BJ (cell line): ENCODE results near the gene SH3BGRL3. TPM values are rescaled to one million over a fixed set of nuclear protein-coding genes. Genes with fewer than 3 reads are reported as not detected.

Source experiments
- CTCF ChIA-PET: fragments of 350-600 bp; formaldehyde crosslinking; extraction: SDS; loops from one replicate; lab custom pipeline; 2021; ENCODE audit warnings: antibody characterized with exemption, inconsistent platforms; lab: Yijun Ruan, JAX
- POLR2A ChIA-PET: fragments of 300-600 bp; sonication (Branson Sonifier 250); formaldehyde crosslinking; extraction: SDS; loops from one replicate; lab custom pipeline; 2021; ENCODE audit warnings: antibody characterized with exemption; lab: Charles Lee
- DNase-seq: peaks from one replicate; pipeline ENCODE4 v3.0.0-alpha.2; 2011; ENCODE audit warnings: low read depth
- H3K27me3 ChIP-seq: 2 replicates; pipeline ENCODE4 v1.6.0; 2011; ENCODE audit warnings: low read length; ENCODE audit not compliant: control insufficient read depth, insufficient read depth
- H3K36me3 ChIP-seq: 2 replicates; pipeline ENCODE4 v1.5.1; 2011; ENCODE audit warnings: low read length; ENCODE audit not compliant: control insufficient read depth, insufficient read depth
- H3K4me3 ChIP-seq: 2 replicates; pipeline ENCODE4 v1.5.1; 2011; ENCODE audit warnings: low read depth, mild to moderate bottlenecking, control low read depth, low read length
- CTCF ChIP-seq: IDR thresholded peaks from 2 replicates; pipeline ENCODE4 v1.5.1; 2011; ENCODE audit warnings: low read depth, mild to moderate bottlenecking, control low read depth, inconsistent platforms, low read length, moderate library complexity; ENCODE audit not compliant: insufficient read depth
- polyA plus RNA-seq: library from polyadenylated mRNA; depleted of rRNA; stranded (reverse); fragments of >200 nt; gene quantifications from 2 replicates; pipeline ENCODE4 v1.2.3, GENCODE V29; 2011

Gene SH3BGRL3
- polyA plus RNA-seq, 1 experiment, result 298 TPM

GRCh38 chr1:26259005-26259404, 20.9 kb upstream of the SH3BGRL3 start:
- no peak for DNase-seq
- CTCF ChIA-PET, result interaction anchor here (0.7 to 1.3 kb wide), 2 partner anchors 104 to 106 kb away, joined by 3 read pairs; no protein-coding TSS in a partner anchor
- H3K4me3 ChIP-seq, result no peak overlapping the region
- no peak for TF ChIP-seq CTCF
- POLR2A ChIA-PET, result no interaction called here
- peaks cover 7% of the 10 kb centered on the region for H3K36me3 ChIP-seq
- H3K27me3 ChIP-seq, result no peaks in the 10 kb centered on the region

GRCh38 chr1:26259578-26259977, 20.3 kb upstream of the SH3BGRL3 start:
- POLR2A ChIA-PET, result no interaction called here

GRCh38 chr1:26263212-26263611, 16.7 kb upstream of the SH3BGRL3 start:
- Histone ChIP-seq H3K27me3 (no peaks in the 10 kb centered on the region), H3K36me3 (peaks cover 1% of the 10 kb centered on the region), H3K4me3 (no peak overlapping the region)
- no peak for TF ChIP-seq CTCF
- POLR2A ChIA-PET, result no interaction called here
- no peak for DNase-seq
- CTCF ChIA-PET, result interaction anchor here (1.0 to 3.5 kb wide), 3 partner anchors 12 to 18 kb away, joined by 3 to 14 read pairs (median 3); no protein-coding TSS in a partner anchor

More at GRCh38 chr1:26259578-26259977, 20.3 kb upstream of the SH3BGRL3 start:
- CTCF ChIA-PET, result interaction anchor here (0.7 to 3.5 kb wide), 2 partner anchors 16 to 104 kb away, joined by 3 to 14 read pairs; no protein-coding TSS in a partner anchor
- no peak for TF ChIP-seq CTCF
- Histone ChIP-seq H3K27me3 (no peaks in the 10 kb centered on the region), H3K4me3 (no peak overlapping the region), H3K36me3 (peaks cover 7% of the 10 kb centered on the region)
- DNase-seq, result no peak

GRCh38 chr1:26265405-26265804, 14.5 kb upstream of the SH3BGRL3 start:
- no peak for DNase-seq
- peaks cover 1% of the 10 kb centered on the region; the same call in 1 of the 2 replicates for H3K36me3 ChIP-seq
- POLR2A ChIA-PET, result no interaction called here
- no peak for TF ChIP-seq CTCF
- CTCF ChIA-PET, result interaction anchor here (0.8 to 2.3 kb wide), 3 partner anchors 10 to 130 kb away, joined by 3 to 11 read pairs (median 3); partner anchors contain the start of gene ZNF593
- H3K27me3 ChIP-seq, result no peaks in the 10 kb centered on the region
- H3K4me3 ChIP-seq, result no peak overlapping the region

GRCh38 chr1:26268290-26269197, 11.3 kb upstream of the SH3BGRL3 start:
- DNase-seq, result no peak
- ChIA-PET CTCF (interaction anchor here (0.9 to 1.5 kb wide), 2 partner anchors 35 to 40 kb away, joined by 3 to 6 read pairs; partner anchors contain the start of gene CEP85), POLR2A (no interaction called here)
- Histone ChIP-seq H3K27me3 (no peaks in the 10 kb centered on the region), H3K36me3 (peaks cover 1% of the 10 kb centered on the region; the same call in 1 of the 2 replicates), H3K4me3 (no peak overlapping the region)
- no peak for TF ChIP-seq CTCF
